ENCODE measurements around the gene TRAPPC3L. TPM values are rescaled to one million over a fixed set of nuclear protein-coding genes. Genes with fewer than 3 reads are reported as not detected.

TRAPPC3L gene
- total and polyA plus RNA-seq, 9 of the 15 experiments (the other 6 are each of a cell fraction or from before 2014, with no cell fraction given) = not detected

DNA sequence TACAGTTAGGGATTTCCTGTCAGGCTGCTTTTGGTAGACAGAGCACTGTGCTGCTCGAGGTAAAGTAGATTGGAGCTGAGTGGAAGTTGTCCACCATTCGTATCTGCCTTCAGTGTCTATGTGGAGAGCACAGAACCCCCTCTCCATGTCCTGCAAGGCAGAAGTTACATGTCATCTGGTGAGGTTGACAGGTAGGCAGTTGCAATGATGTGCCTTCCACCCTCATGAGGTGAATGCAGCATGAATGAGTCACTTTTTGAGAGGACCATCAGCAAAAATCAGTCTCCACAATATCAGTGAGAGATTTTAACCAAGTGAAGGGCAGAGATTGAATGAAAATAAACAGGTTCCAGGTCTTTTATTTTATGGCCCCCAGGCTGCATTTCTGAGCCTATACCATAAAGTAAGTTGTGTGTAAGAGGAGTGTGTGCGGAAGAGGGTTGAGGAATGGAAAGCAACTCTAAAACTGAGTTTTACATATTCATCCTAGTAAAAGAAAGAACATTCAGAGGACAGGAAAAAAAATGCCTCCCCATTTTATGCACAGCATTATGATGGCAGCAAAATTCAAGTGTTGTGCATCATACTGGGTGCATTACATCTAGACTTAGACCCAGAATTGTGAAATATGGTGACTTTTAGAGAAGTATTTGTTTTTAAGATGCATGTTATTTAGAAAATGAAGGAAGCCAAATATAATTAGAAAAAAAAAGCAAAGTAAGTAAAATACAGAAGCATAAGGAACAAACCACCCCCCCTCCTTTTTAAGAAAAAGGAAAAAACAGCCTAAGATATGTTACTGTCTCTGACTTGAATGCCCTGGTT, 15.8 kb downstream of the TRAPPC3L start:
- WGBS (ENCODE audit: insufficient coverage, low coverage, missing lambda C conversion rate) = 4% methylated on average over 3 of the region's 3 CpGs
- no peak overlapping the region for H3K4me2 ChIP-seq (ENCODE audit: insufficient read depth, low read length)
- ChIA-PET POLR2A (no interaction called here), CTCF (ENCODE audit: low intra/inter-chr PET ratio) (interaction anchor here (0.5 to 1.6 kb wide), 2 partner anchors 159 to 242 kb away, joined by 3 to 4 read pairs; no protein-coding TSS in a partner anchor)
- H3K4me1 ChIP-seq (replicated peaks in 1 of 2; ENCODE audit: control insufficient read depth in 2 of 2, insufficient read depth in 2 of 2, low read length in 2 of 2) = peaks cover 0 to 2% of the 10 kb centered on the region in 2 experiments; a peak in 1 of 5 replicates
- intact Hi-C loops (cut with micrococcal nuclease) (no loop called here), in situ Hi-C loops (cut with MboI) (loop anchor here (10.0 kb wide), 1 partner anchor 265 kb away; no protein-coding TSS in a partner anchor)
- H3K9me3 ChIP-seq (replicated peaks; ENCODE audit: control insufficient read depth, insufficient read depth, low read depth, low read length) = no peaks in the 10 kb centered on the region
- H3K9ac ChIP-seq (ENCODE audit: insufficient read depth in 1 of 2, low read depth in 2 of 2, low read length in 2 of 2) = no peak overlapping the region
- DNase-seq (ENCODE audit: extremely low read depth in 1 of 4, low spot score in 3 of 4) (no peak), ATAC-seq (no peak), FAIRE-seq (no peak)
- TF ChIP-seq RBM15 (IDR thresholded peaks at IDR 0.05; ENCODE audit: insufficient read depth, low read length) (no peak), KDM1A (IDR thresholded peaks at IDR 0.05) (peak in 1 of 2 experiments; percentile 28; a peak in 2 of 4 replicates)
- TF ChIP-seq, protein P1, sequence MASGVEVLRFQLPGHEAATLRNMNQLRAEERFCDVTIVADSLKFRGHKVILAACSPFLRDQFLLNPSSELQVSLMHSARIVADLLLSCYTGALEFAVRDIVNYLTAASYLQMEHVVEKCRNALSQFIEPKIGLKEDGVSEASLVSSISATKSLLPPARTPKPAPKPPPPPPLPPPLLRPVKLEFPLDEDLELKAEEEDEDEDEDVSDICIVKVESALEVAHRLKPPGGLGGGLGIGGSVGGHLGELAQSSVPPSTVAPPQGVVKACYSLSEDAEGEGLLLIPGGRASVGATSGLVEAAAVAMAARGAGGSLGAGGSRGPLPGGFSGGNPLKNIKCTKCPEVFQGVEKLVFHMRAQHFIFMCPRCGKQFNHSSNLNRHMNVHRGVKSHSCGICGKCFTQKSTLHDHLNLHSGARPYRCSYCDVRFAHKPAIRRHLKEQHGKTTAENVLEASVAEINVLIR (CRISPR knock-in tag; IDR thresholded peaks at IDR 0.05) = no peak
- no peak overlapping the region for H2AFZ ChIP-seq (ENCODE audit: low read depth, low read length)
- no peaks in the 10 kb centered on the region for H3K79me2 ChIP-seq (ENCODE audit: control insufficient read depth, insufficient read depth, low read length)
- no peaks in the 10 kb centered on the region for H3K36me3 ChIP-seq (ENCODE audit: control insufficient read depth, insufficient read depth, low read length)
- H3K9me1 ChIP-seq (ENCODE audit: control insufficient read depth, insufficient read depth, low read length) = no peaks in the 10 kb centered on the region
- no peak overlapping the region for H3K4me3 ChIP-seq
- H3K27me3 ChIP-seq (ENCODE audit: control insufficient read depth in 2 of 2, insufficient read depth in 2 of 2, low read length in 2 of 2) = peaks cover 0 to 4% of the 10 kb centered on the region in 2 experiments; a peak in 2 of 5 replicates
- no TSS peak for BruUV-seq (replicated peaks)
- H4K20me1 ChIP-seq (replicated peaks; ENCODE audit: control insufficient read depth, insufficient read depth, low read length) = no peaks in the 10 kb centered on the region
- H3K27ac ChIP-seq (ENCODE audit: extremely low read depth, low read depth, low read length) = no peak overlapping the region
